Ramos (cell line): ENCODE results near the gene CTLA4.

Source experiments
- in situ Hi-C: fragments of 300-500 bp; cut with MboI; formaldehyde crosslinking; loops from one replicate; pipeline ENCODE4 v1.14.3; 2022; ENCODE audit warnings: low sequenced_read_pairs; ENCODE audit not compliant: unreplicated experiment

CTLA4 gene

DNA sequence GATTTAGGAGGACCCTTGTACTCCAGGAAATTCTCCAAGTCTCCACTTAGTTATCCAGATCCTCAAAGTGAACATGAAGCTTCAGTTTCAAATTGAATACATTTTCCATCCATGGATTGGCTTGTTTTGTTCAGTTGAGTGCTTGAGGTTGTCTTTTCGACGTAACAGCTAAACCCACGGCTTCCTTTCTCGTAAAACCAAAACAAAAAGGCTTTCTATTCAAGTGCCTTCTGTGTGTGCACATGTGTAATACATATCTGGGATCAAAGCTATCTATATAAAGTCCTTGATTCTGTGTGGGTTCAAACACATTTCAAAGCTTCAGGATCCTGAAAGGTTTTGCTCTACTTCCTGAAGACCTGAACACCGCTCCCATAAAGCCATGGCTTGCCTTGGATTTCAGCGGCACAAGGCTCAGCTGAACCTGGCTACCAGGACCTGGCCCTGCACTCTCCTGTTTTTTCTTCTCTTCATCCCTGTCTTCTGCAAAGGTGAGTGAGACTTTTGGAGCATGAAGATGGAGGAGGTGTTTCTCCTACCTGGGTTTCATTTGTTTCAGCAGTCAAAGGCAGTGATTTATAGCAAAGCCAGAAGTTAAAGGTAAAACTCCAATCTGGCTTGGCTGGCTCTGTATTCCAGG, at the start of gene CTLA4:
Gene CTLA4 (plus strand): TSS at position 211 of the 640 bp plus-strand sequence. CDS start 172 bp downstream, at position 383.
- in situ Hi-C loops = no loop called here

DNA sequence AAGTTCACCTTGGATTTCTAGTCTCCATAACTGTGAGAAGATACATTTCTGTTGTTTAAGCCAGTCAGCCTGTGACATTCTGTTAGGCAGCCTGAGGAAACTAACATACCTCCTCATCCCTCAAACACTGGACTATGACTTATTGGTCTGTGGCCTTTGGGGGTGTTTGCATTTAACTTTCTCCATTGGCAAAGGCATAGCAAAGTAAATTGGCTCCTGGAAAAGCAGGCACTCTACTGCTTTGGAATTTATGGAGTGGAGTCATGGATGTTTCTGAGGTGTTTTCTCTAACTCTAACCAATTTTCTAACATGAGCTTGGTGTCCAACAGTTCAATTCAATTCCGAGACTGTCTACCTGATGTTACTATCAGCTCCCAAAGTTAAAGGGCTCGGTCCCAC, 48.9 kb upstream of the CTLA4 start:
- in situ Hi-C loops = loop anchor here (25.0 kb wide), 1 partner anchor 1231 kb away; no protein-coding TSS in a partner anchor

DNA sequence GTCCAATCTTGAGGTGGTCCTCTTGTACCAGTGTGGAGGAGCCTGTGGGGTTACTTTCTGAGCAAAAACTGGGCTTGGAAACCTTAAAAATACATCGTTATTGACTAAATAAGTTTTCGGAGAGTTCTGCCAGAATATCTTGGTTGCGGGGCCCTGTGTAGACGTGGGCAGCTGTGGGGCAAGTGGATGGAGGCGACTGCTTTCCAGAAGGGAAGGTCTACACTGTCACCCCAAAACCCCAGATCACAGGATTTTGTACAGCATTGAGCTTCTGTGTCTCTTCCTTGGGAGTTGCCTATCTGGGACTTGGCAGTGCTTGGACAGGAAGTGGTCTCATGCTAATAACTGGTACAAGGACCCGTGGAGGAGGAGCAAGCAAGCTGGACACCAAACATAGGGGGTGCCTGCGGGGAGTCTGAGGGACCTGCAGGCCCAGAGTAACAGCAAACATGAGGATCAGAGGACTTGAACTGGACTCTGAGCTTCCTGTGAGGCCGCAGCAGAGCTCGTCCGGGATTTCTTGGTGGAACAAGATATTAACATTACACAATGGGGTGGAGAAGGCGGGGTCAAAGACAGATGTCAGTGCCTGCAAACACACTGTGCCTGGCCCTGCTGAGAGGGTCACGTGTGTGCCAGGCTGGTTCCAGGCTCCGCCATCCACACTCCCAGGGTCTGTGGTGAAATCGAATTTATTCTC, 48.0 kb upstream of the CTLA4 start:
- in situ Hi-C loops = loop anchor here (25.0 kb wide), 1 partner anchor 1232 kb away; no protein-coding TSS in a partner anchor

DNA sequence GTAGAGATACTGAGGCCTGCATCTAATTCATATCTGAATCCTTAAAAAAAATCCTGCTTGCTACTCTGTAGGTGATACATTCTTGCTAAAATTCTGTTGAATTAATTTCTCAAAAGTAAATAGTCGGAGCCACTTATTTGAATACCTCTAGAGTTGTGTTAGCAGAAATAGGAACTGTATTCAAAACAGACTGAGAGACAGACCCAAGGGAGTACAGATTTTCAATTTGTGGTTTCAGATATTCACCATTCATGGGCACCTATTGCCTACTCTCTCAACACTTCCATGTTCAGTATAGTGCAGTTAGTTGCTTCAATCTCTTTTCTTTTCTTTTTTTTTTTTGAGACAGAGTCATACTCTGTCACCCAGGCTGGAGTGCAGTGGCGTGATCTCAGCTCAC, 46.6 kb upstream of the CTLA4 start:
- in situ Hi-C loops = loop anchor here (25.0 kb wide), 1 partner anchor 1234 kb away; no protein-coding TSS in a partner anchor

DNA sequence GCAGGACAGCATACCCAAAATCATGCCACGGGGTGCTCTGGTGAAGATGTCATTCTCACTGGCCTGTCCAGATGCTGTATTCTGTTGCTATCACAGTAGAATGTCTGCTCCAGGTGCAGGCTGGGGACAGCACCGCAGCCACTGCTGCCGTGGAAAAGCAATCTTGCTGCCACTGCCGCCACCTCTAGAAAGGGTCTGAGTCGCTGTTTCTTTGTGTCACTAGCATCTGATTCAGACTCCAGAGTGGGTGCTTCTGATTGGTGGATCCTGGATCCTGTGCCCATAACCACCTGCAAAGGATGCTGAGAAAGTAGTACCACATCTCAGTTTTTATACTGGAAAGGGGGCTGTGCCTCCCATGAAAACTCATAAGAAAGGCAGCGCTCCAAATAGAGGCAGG, 45.3 kb upstream of the CTLA4 start:
- in situ Hi-C loops = loop anchor here (25.0 kb wide), 1 partner anchor 1235 kb away; no protein-coding TSS in a partner anchor

DNA sequence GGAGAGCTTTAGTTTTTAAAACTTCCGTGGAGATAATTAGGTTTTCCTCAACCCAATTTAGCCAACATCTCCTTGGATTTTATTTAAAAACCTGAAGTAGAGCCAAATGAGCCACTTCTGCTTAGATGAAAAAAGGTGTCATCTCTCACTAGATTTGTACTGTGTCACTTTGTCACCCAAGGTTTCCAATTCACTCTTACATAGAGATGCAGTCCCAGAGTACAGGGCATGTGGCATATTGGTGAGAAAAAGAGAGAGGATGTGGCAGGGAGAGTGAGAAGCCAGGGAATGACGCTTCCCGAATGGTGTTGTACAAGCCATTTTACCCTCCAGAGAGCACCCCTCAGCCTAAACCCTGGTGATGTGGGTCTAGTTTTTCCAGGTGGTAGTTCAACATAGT, 44.4 kb upstream of the CTLA4 start:
- in situ Hi-C loops = loop anchor here (25.0 kb wide), 1 partner anchor 1236 kb away; no protein-coding TSS in a partner anchor

DNA sequence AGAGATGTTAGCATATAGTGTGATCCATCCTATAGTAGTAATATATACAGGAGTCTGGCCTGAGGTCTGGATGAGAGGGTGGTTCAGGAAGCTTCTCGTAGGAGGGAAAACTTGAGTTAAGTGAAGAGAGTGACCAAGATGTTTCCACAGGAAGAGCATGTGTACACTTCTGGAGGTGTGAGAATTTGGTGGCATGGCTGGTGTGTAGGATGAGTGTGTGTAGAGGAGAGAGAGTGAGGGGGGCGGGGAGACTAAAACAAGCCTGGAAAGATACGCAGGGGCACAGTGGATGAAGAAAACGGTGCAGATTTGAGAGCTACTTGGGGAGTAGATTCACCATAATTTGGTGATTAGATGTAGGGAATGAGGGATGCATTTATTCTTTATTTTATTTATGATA, 43.5 kb upstream of the CTLA4 start:
- in situ Hi-C loops = loop anchor here (25.0 kb wide), 1 partner anchor 1237 kb away; no protein-coding TSS in a partner anchor

DNA sequence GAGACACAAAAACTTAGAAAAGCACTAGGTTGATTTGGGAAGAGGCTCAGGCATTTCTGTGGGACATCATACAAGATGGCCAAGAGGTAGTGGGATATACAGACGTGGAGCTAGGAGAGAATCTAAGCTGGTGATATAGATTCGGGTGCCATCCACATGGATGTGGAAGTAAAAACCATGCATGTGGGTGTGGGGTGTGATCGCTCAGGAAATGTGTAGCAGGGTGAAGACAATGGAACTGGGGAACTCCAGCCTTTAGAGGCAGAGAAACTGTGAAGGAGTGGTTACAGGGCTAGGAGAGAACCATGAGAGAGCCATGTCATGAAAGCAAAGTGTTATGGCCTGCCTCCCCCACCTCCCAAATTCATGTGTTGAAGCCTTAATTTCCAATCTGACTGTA, 43.0 kb upstream of the CTLA4 start:
- in situ Hi-C loops = loop anchor here (25.0 kb wide), 1 partner anchor 1237 kb away; no protein-coding TSS in a partner anchor

DNA sequence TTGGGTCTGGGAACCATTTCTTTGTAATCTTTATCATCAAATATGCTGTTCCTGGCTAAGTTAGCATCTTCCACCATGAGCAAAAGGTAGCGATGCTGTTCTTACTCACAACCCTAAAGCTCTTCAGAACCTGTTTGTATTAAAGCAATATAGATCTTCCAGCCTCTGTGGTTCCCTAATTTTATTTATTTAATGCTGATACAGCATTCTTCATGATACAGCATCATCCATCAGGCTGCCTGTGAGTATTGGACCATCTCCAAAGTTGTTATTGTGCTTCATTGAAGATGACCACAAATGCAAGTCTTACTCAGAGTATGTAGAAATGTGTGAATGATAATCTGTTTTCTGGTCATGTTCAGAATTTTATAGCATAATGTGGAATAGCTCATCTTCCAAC, 40.9 kb upstream of the CTLA4 start:
- in situ Hi-C loops = no loop called here

DNA sequence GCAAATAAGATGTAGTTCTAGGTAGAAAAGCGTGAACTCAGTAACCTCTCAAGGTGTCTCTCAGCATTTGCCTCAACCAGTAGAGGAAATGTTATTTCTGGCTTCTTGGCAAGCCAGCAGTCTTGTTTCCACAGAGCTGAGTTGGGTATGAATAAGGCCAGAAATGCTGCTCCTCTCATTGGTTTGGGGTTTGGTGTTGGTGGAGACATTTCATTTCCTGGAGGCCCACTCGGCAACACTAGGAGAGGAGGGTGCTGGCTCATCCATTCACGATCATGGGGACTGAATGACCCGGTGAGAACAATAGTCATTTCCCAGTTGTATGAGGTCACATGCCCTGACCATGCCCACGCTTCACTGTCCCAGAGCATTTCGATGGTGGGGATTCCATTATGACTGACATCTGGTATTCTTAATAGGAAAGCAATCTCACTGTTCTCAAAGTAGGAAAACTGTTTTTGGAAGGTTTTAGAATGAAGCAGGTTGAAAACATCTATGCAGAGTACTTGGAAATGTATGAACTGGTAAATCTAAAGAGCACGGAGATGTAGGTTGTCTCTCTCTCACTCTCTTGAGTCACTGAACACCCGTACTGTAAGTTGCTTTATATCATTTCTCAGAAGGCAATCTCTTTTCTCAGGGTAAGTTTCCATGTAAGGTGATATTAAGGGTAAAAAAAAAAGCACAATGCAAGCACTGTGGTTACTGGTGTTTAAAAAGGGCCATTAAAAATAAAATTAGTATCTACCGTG, 37.1 kb upstream of the CTLA4 start:
- in situ Hi-C loops = no loop called here

DNA sequence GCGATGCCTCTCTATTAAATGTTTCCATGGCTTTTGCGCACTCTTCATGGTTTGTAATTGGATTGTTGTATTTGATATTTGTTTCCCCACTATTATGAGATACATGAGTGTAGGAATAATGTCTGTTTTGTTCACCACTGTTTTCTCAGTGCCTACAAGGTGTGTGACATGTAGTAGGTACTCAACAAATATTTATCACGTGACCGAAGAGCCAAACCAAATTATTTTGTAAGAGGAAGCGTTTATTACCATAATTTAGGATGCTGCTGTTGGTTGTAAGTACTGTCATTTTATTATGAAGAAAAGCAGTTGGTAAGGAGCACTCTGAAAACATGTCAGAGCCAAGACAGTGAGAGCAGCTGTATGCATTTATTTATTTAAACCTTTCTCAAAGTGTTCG, 32.2 kb upstream of the CTLA4 start:
- in situ Hi-C loops = no loop called here

DNA sequence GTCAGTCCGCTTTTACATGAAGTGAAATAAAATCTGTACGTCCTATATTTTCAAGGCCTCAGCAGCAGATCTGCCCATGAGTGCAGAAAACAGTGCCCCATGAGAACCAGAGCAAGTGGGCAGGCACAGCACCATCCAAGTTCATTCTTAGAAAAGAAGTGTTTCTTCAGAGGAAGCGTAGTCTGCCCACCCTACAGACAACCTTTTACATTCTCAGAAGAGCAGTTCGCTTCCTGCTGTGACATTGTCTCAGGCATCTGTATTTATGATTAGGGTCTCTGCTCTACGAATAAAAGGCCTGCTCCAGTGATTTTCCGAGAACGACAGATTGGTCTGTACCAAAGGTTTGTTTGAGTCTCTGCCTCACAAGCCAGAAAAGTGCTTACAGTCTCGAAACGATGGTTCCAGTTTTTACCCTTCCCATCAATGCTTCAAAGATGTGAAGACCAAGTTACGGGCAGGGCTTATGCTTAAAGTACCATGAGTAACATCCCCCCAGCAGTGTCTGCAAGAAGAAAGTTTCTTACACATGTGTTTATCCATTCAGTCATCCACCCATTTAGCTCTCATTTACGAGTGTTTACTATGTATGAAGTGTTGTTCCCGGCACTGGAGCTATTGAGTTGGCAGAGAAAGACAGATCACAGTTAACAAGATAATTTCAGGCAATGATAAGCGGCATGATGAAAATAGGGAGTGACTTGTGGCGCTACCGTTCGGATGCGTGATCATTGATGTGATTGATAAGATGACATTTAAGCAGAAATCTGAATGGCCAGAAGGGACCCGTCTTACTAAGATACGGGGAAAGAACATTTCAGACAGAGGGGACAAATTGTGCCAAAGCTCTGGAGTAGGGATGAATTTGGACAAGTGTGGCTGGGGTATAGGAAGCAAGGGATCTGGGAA, 31.4 kb upstream of the CTLA4 start:
- in situ Hi-C loops = no loop called here

DNA sequence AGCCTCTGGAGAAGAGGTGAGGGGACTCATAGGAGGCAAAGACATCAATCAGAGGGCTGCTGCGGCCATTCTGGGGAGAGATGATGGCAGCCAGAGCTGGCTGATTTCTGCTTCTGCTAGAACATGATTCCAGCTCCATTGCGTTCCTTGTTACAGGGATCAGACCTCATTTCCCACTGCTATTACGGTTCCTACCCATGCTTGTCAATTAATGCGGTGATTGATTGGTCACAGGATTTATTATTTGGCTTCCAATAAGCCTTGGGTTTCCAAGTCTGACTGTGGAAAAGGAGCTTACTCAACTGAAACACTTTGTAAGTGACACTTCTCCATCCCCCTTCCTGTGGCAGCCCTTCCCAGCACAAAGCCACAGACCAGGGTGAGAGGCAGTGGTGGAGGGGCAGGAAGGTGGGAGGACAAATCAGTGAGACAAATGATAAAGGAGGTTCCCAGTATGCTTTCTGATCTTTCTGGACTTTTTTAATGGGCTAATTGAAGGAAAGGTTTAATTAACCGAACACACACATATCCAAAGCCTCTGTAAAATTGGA, 26.8 kb upstream of the CTLA4 start:
- in situ Hi-C loops = no loop called here

DNA sequence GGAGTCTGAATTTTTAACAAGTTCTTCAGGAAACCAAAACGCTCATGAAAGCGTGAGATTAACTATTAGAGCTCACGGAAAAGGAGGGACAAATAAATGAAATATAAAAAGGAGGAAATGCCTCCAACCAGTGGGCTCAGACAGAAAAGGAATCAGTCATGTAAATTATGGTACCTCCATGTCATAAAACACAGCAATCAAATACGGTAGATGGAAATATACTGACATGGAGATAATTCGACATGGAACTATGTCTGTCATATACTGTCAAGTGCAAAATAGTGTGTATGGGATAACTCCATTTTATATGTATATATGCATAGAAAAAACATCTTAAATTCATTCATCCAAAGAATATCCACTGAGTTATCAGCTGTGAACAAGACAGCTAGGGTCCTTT, 25.9 kb upstream of the CTLA4 start:
- in situ Hi-C loops = no loop called here

DNA sequence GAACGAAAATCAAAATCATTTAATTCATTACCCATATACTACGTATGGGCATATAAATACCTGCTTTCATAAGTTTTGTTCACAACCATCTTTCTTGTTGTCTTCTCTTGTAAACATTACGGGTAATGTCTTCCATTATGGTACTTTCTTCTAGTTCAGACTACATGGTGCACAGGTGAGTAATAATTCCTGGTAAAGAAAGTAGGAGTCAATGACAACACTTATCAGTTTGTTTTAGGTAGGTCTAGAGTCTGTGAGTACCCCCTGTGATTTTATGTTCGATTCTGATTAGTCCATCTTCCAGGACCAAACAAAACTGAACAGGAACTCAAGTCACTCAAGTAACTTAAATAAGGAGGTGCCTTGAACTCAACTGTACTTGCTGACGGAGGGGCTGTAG, 25.2 kb upstream of the CTLA4 start:
- in situ Hi-C loops = no loop called here

DNA sequence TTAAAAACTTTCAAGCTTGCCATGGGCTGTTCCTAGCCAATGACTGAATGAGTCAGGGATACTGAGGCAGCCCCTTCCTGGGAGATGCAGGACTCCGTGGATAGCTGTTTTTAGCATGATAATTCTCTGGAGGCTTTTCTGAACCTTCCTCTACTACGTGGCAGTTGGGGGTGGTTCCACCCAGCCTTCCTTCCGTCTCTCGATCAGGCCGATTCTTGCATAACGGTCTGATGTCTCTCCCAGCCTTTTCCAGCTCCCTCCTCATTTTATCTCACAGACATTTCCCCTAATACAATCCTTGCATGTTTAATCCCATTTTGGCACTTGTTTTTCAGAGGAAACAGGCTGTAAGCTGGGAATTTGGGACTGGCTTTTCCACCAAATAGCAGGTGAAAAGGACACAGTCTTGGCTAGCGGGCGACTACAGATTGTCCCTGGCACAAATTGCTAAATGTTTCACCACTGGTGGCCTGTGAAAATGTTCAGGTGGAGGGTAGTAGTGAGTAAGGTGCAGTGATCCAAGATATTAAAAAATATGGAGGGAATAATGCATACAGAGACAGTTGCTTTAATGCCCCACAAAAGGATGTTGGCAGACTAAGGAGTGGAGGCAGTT, 21.0 kb upstream of the CTLA4 start:
- in situ Hi-C loops = no loop called here

DNA sequence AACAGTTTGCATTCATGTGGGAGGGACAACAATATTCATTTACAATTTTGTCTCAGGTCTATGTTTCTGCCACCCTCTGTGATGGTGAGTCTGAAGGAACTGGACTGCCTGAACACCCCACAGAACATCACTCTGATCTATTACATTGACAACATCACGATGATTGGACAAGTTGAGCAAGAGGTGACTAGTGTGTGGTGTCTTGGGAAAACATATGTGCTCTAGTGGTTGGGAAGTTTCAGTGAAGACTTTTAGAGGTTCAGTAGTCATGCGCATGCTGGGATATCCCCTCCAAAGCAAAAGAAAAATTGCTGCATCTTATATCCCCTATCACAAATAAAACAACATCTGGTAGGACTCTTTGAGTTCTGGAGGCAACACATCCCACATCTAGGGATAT, 18.6 kb upstream of the CTLA4 start:
- in situ Hi-C loops = no loop called here

DNA sequence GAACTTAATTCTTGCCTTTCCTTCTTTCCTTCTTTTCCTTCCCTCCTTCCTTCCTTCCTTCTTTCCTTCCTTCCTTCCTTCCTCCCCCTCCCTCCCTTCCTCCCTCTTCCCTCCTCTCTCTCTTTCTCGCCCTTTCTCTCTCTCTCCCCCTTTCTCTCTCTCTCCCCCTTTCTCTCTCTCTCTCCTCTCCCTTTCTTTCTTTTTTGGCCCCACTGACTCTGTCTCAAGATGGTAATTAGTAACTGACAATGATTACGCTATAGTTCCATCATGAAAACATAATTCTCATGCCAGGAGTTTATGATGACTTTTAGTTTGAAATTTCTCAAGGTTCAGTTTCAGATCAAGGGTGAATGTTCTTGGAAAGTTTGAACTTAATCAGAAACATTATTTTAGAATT, 14.8 kb upstream of the CTLA4 start:
- in situ Hi-C loops = no loop called here

DNA sequence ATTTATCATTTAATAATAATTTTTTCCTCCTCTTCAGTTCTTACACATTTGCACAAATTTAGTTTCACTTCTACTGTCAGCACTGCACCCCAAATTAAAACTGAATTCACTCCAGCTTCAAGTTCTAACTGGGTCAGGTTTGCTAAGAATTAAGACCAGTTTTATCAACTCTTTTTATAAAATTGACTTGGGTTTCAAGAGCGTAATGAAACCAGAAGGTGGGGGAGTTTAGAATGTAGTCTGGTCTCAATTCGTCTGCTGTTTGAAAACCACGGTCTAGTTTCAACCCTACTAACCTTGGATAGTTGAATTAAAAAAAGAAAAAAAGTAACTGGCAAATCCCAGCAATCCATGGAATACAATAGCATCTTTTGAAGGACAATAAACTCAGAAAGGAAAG, 14.3 kb upstream of the CTLA4 start:
- in situ Hi-C loops = no loop called here
